IMR-90 (cell line): ENCODE data around the gene AMZ2. TPM values are rescaled to one million over a fixed set of nuclear protein-coding genes. Genes with fewer than 3 reads are reported as not detected.
"Not testable (repeated sequence)": the region's sequence is repeated elsewhere in the genome, so short reads cannot be mapped to it uniquely, and the experiment has no call there.

Experiments used
- ATAC-seq: fragments of 200-7000 bp; cut with Tn5 transposase; 2 replicates; pipeline ENCODE4 v1.9.1; 2020; ENCODE audit warnings: low read depth, mild to moderate bottlenecking, moderate library complexity
- BruUV-seq: library from RNA; stranded (reverse); fragments of 400-500 nt; replicated peaks from 2 replicates; lab custom pipeline; 2021; lab: Mats Ljungman, UMichigan
- CTCF ChIA-PET: fragments of 300-600 bp; formaldehyde crosslinking; extraction: SDS; loops from one replicate; lab custom pipeline; 2021; ENCODE audit warnings: antibody characterized with exemption; lab: Yijun Ruan, JAX
- POLR2A ChIA-PET: fragments of 300-600 bp; sonication (Branson Sonifier 250); formaldehyde crosslinking; loops from one replicate; lab custom pipeline; 2022; ENCODE audit warnings: antibody characterized with exemption; ENCODE audit not compliant: unreplicated experiment; lab: Charles Lee
- DNase-seq: peaks from one replicate; pipeline ENCODE4 v3.0.0; 2013
- H2AFZ ChIP-seq: replicated peaks from 2 replicates; pipeline ENCODE3; 2013; ENCODE audit warnings: low read length, mild to moderate bottlenecking; ENCODE audit not compliant: poor library complexity
- H2AK5ac ChIP-seq: 2 replicates; pipeline ENCODE4 v1.6.1; 2013; ENCODE audit warnings: low read depth, low read length, inconsistent platforms
- H2AK9ac ChIP-seq: replicated peaks from 2 replicates; pipeline ENCODE3; 2013; ENCODE audit warnings: mild to moderate bottlenecking, low read depth, low read length, moderate library complexity; ENCODE audit not compliant: poor library complexity
- H2BK120ac ChIP-seq: 2 replicates; pipeline ENCODE4 v1.6.1; 2013; ENCODE audit warnings: low read depth, low read length, inconsistent platforms
- H2BK15ac ChIP-seq: 3 replicates; pipeline ENCODE4 v1.6.1; 2013; ENCODE audit warnings: low read depth, low read length, inconsistent platforms
- H2BK20ac ChIP-seq: 2 replicates; pipeline ENCODE4 v1.6.1; 2013; ENCODE audit warnings: low read depth, mild to moderate bottlenecking, inconsistent platforms, low read length, moderate library complexity
- H2BK5ac ChIP-seq: 2 replicates; pipeline ENCODE4 v1.6.1; 2013; ENCODE audit warnings: mild to moderate bottlenecking, low read depth, low read length, inconsistent platforms; ENCODE audit not compliant: poor library complexity, severe bottlenecking
- H3K14ac ChIP-seq: replicated peaks from 2 replicates; pipeline ENCODE4 v1.6.1; 2013; ENCODE audit warnings: low read depth, low read length, inconsistent platforms
- H3K18ac ChIP-seq: 2 replicates; pipeline ENCODE4 v1.6.1; 2013; ENCODE audit warnings: low read depth, low read length, control low read depth
- H3K23ac ChIP-seq: 2 replicates; pipeline ENCODE4 v1.6.1; 2013; ENCODE audit warnings: low read depth, low read length, inconsistent platforms
- H3K27ac ChIP-seq: 2 replicates; pipeline ENCODE4 v1.5.1; 2013; ENCODE audit warnings: mild to moderate bottlenecking, control low read depth, low read length; ENCODE audit not compliant: insufficient read depth
- H3K27me3 ChIP-seq: 2 replicates; pipeline ENCODE4 v1.6.1; 2013; ENCODE audit warnings: low read length; ENCODE audit not compliant: control insufficient read depth, insufficient read depth
- H3K36me3 ChIP-seq: 2 replicates; pipeline ENCODE4 v1.6.1; 2013; ENCODE audit warnings: low read length, mixed read lengths; ENCODE audit not compliant: control insufficient read depth, insufficient read depth
- H3K4ac ChIP-seq: 2 replicates; pipeline ENCODE4 v1.6.1; 2013; ENCODE audit warnings: low read depth, low read length, inconsistent platforms
- H3K4me1 ChIP-seq: 2 replicates; pipeline ENCODE4 v1.6.1; 2013; ENCODE audit warnings: low read length, mixed read lengths; ENCODE audit not compliant: control insufficient read depth, insufficient read depth
- H3K4me2 ChIP-seq: 2 replicates; pipeline ENCODE4 v1.6.1; 2013; ENCODE audit warnings: low read depth, mild to moderate bottlenecking, control low read depth, low read length, moderate library complexity
- H3K4me3 ChIP-seq: 2 replicates; pipeline ENCODE4 v1.5.1; 2013; ENCODE audit warnings: low read depth, mild to moderate bottlenecking, control low read depth, low read length, moderate library complexity; ENCODE audit not compliant: insufficient read depth
- H3K56ac ChIP-seq: 2 replicates; pipeline ENCODE4 v1.6.1; 2013; ENCODE audit warnings: low read length, inconsistent platforms; ENCODE audit not compliant: insufficient read depth; ENCODE audit errors: extremely low read depth
- H3K79me1 ChIP-seq, 2 experiments: 2 replicates each; pipeline ENCODE4 v1.6.1; 2013; ENCODE audit warnings: low read length in 2 of 2, inconsistent platforms in 1 of 2, low read depth in 1 of 2
- H3K9ac ChIP-seq: 2 replicates; pipeline ENCODE4 v1.6.1; 2013; ENCODE audit warnings: low read depth, low read length, control low read depth
- H3K9me1 ChIP-seq: 2 replicates; pipeline ENCODE4 v1.6.1; 2013; ENCODE audit warnings: low read length, inconsistent platforms; ENCODE audit not compliant: insufficient read depth
- H3K9me3 ChIP-seq: 2 replicates; pipeline ENCODE4 v1.6.1; 2013; ENCODE audit warnings: low read length; ENCODE audit not compliant: control insufficient read depth, insufficient read depth
- H4K20me1 ChIP-seq: 2 replicates; pipeline ENCODE4 v1.6.1; 2013; ENCODE audit warnings: low read length, inconsistent platforms; ENCODE audit not compliant: insufficient read depth
- H4K5ac ChIP-seq: 2 replicates; pipeline ENCODE4 v1.6.1; 2013; ENCODE audit warnings: mild to moderate bottlenecking, low read depth, low read length, control low read depth
- H4K8ac ChIP-seq, 2 experiments: 2 replicates each; pipeline ENCODE4 v1.6.1; 2013; ENCODE audit warnings: low read depth in 2 of 2, low read length in 2 of 2, control low read depth in 1 of 2, inconsistent platforms in 1 of 2
- H4K91ac ChIP-seq: 2 replicates; pipeline ENCODE4 v1.6.1; 2013; ENCODE audit warnings: low read depth, low read length, inconsistent platforms; ENCODE audit not compliant: insufficient read depth
- WGBS, 2 experiments: methylation state at CpG; one replicate each; pipeline versions ENCODE4 v1.1.5 to v1.1.7; 2013; ENCODE audit warnings: missing lambda C conversion rate in 2 of 2; ENCODE audit not compliant: insufficient read length in 1 of 2; ENCODE audit errors: extremely low coverage in 2 of 2; 5-methylcytosine and 5-hydroxymethylcytosine counted together
- dilution Hi-C: fragments of 300-500 bp; cut with HindIII; formaldehyde crosslinking; loops from one replicate; pipeline ENCODE4 v1.14.3; 2018; ENCODE audit warnings: low sequenced_read_pairs; ENCODE audit not compliant: unreplicated experiment
- in situ Hi-C: fragments of 300-500 bp; cut with MboI; formaldehyde crosslinking; loops from 3 replicates; pipeline ENCODE4 v1.14.3; 2019; ENCODE audit warnings: low sequenced_read_pairs, inconsistent platforms, mixed read lengths
- intact Hi-C: fragments of 100-400 bp; cut with micrococcal nuclease; formaldehyde crosslinking; loops from 2 replicates; pipeline ENCODE4 v1.10.0; 2022
- polyA plus RNA-seq, 3 experiments: library from polyadenylated mRNA; depleted of rRNA; stranded (reverse); fragments of >200 nt; gene quantifications; 2 replicates each; pipeline ENCODE4 v1.2.3, GENCODE V29; 2012; ENCODE audit warnings: low replicate concordance in 1 of 3
- total RNA-seq: library from RNA; depleted of rRNA; stranded (reverse); fragments of >200 nt; gene quantifications from 2 replicates; pipeline ENCODE4 v1.2.3, GENCODE V29; 2012

AMZ2 gene
- total and polyA plus RNA-seq, 2 of the 4 experiments (the other 2 are of a cell fraction) = 65.4 to 90.2 TPM

DNA sequence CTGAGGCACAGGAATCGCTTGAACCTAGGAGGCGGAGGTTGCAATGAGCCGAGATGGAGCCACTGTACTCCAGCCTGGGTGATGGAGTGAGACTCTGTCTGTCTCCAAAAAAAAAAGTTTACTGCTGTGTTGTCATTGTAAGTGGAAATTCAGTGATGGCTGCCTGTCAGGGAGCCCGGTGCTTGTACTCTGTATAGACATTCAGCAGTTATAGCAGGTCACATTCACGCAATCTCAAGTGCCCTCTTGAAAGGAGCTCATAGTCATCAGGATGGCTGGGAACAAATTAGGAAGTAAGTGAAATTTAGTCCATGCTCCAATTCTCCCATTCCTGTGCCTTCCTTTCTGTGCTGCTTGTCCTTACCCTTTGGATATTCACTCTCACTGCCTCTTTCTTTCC, 32.4 kb upstream of the AMZ2 start:
- DNase-seq, H4K5ac ChIP-seq, H3K9me1 ChIP-seq, H3K4me3 ChIP-seq, H3K14ac ChIP-seq, H3K23ac ChIP-seq, POLR2A ChIA-PET, H2AFZ ChIP-seq, H2BK120ac ChIP-seq, H2BK5ac ChIP-seq, H3K18ac ChIP-seq, H2AK9ac ChIP-seq, H3K9ac ChIP-seq, H3K9me3 ChIP-seq, H2AK5ac ChIP-seq, H4K20me1 ChIP-seq, H3K36me3 ChIP-seq, ATAC-seq, in situ Hi-C loops, H3K4me2 ChIP-seq, H3K79me1 ChIP-seq, H4K8ac ChIP-seq, H2BK20ac ChIP-seq, H4K91ac ChIP-seq, H3K56ac ChIP-seq, BruUV-seq, H3K4me1 ChIP-seq, H2BK15ac ChIP-seq, H3K27ac ChIP-seq, H3K27me3 ChIP-seq, H3K4ac ChIP-seq, dilution Hi-C loops, CTCF ChIA-PET: not testable (repeated sequence)
- intact Hi-C loops = loop anchor here (5.0 kb wide), 1 partner anchor 358 kb away; no protein-coding TSS in a partner anchor
- WGBS, 2 experiments = 94% methylated on average over 2 of the region's 5 CpGs; no CpG with 5 or more reads in 1 of the 2 experiments

- H4K91ac ChIP-seq, H3K4me3 ChIP-seq, H2BK5ac ChIP-seq, H3K79me1 ChIP-seq, H4K20me1 ChIP-seq, H3K23ac ChIP-seq, H3K9ac ChIP-seq, H2BK120ac ChIP-seq, H3K9me3 ChIP-seq, H2BK15ac ChIP-seq, in situ Hi-C loops, H2AK9ac ChIP-seq, BruUV-seq, H3K27me3 ChIP-seq, H3K18ac ChIP-seq, H3K4ac ChIP-seq, H3K56ac ChIP-seq, H2AFZ ChIP-seq, POLR2A ChIA-PET, H2BK20ac ChIP-seq, ATAC-seq, H3K14ac ChIP-seq, CTCF ChIA-PET, H3K4me2 ChIP-seq, H4K8ac ChIP-seq, H4K5ac ChIP-seq, H2AK5ac ChIP-seq, H3K36me3 ChIP-seq, dilution Hi-C loops, H3K27ac ChIP-seq, H3K9me1 ChIP-seq, DNase-seq, H3K4me1 ChIP-seq: not testable (repeated sequence)
- WGBS, 2 experiments = no CpG with 5 or more reads among the region's 5 CpGs
- intact Hi-C loops = loop anchor here (5.0 kb wide), 1 partner anchor 362 kb away; no protein-coding TSS in a partner anchor
Observed at GRCh38 chr17:68219429-68219828, 28.4 kb upstream of the AMZ2 start.
